Ovary (tissue), 9 donors: ENCODE measurements around the gene HS6ST2. TPM values are rescaled to one million over a fixed set of nuclear protein-coding genes. Genes with fewer than 3 reads are reported as not detected.

Source experiments
- DNase-seq, 5 donors: peaks; one replicate each; pipeline ENCODE4 v3.0.0-alpha.2; 2019 to 2020
- H3K27ac ChIP-seq, 2 donors: fragments of 200-600 bp; one replicate each; pipeline versions ENCODE4 v1.5.1 to v1.8.0; 2019 to 2022
- H3K27me3 ChIP-seq: fragments of 200-600 bp; one replicate; pipeline ENCODE4 v1.8.0; 2022
- H3K36me3 ChIP-seq: fragments of 200-600 bp; sonication (generic); one replicate; pipeline ENCODE4 v1.5.1; 2019
- H3K4me1 ChIP-seq: one replicate; pipeline ENCODE4 v1.8.1; 2013; ENCODE audit warnings: mild to moderate bottlenecking, moderate library complexity; ENCODE audit not compliant: insufficient read depth
- H3K4me3 ChIP-seq: fragments of 200-600 bp; sonication (generic); one replicate; pipeline ENCODE4 v1.5.1; 2017
- H3K9me3 ChIP-seq, 2 donors: fragments of 200-600 bp in 1 of 2; sonication (generic) in 1 of 2; one replicate each; pipeline versions ENCODE4 v1.5.1 to v1.8.1; 2013 to 2019; ENCODE audit warnings: mild to moderate bottlenecking in 1 of 2, moderate library complexity in 1 of 2
- EP300 ChIP-seq: sonication (generic); formaldehyde crosslinking; IDR thresholded peaks from one replicate; pipeline ENCODE4 v1.6.1; 2017; ENCODE audit warnings: antibody characterized with exemption
- POLR2A ChIP-seq: fragments of 450-650 bp; IDR thresholded peaks from one replicate; pipeline ENCODE4 v1.6.1; 2017; ENCODE audit warnings: antibody characterized with exemption, mild to moderate bottlenecking, moderate library complexity
- WGBS, 3 donors: extraction: QIAGEN DNeasy Blood & Tissue Kit in 1 of 3; methylation state at CpG; one replicate each; pipeline versions ENCODE4 v1.1.5 to v1.1.7; 2013 to 2017; 5-methylcytosine and 5-hydroxymethylcytosine counted together
- intact Hi-C, 4 donors: fragments of 100-400 bp; cut with DNase I; formaldehyde crosslinking; loops; one replicate each; pipeline versions ENCODE4 v1.11.0 to v1.15.1; 2022 to 2023
- polyA plus RNA-seq, 2 donors: library from polyadenylated mRNA; stranded (reverse); fragments of 200-250 nt in 1 of 2; fragments of 350-450 nt in 1 of 2; fragmentation: Illumina TruSeq in 1 of 2; extraction: RNeasy Lipid Tissue Mini Kit (QIAGEN cat#74804) in 1 of 2; gene quantifications; one replicate each; pipeline ENCODE4 v1.2.3, GENCODE V29; 2013 to 2014
- total RNA-seq, 7 donors: library from RNA; depleted of rRNA in 2 of 7; stranded (reverse); fragments of >200 nt in 2 of 7; fragmentation: NEBNext Ultra II Directional in 3 of 7; extraction: Animal tissue kit (Norgen Biotek cat#: 25700) in 3 of 7; gene quantifications; one replicate each; pipeline versions ENCODE4 v1.1.0 to v1.2.4, GENCODE V29; 2016 to 2023
- TF ChIP-seq, protein P1 (sequence below), 3 donors: fragments of 450-650 bp in 2 of 3; fragments of 200-600 bp in 1 of 3; IDR thresholded peaks; one replicate each; pipeline versions ENCODE4 v1.5.1 to v1.8.0; 2016 to 2022; ENCODE audit warnings: antibody characterized with exemption in 3 of 3, mild to moderate bottlenecking in 1 of 3
- donor health status: DM: no; HTN: no; CAD: no; lungs with moderate emphysema.
- donor health status: DM: no; HTN: no; CAD: no.
- donor health status: Bipolar disorder and iron deficiency.
- donor health status: DM: yes; HTN: yes; CAD: no.
- donor health status: DM: no; HTN: no; CAD: no.
- donor health status: DM: yes; HTN: yes; CAD: no.

Gene HS6ST2
- total and polyA plus RNA-seq, 9 donors: 5.9 to 29.0 (median 12.9) TPM

DNA sequence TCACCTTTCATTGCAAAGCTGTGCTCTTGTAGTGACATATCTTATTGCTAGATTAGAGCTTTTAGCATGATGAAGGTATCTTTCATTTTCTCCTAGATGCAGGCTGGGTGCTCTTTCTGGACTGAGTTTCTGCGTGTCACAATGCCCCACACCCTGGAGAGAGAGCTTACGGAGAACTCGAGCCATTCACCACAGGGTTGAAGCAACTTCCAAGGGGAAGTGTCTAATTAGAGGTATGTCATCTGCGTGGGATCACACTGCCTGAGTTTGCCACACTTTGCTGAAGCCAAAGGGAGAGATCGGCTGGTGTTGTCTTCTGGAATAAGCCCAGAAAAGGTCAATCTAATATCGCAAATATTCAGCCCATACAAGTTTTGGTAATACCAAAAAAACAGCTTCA is 290.3 kb downstream of the HS6ST2 start:
- TF ChIP-seq, protein P1, sequence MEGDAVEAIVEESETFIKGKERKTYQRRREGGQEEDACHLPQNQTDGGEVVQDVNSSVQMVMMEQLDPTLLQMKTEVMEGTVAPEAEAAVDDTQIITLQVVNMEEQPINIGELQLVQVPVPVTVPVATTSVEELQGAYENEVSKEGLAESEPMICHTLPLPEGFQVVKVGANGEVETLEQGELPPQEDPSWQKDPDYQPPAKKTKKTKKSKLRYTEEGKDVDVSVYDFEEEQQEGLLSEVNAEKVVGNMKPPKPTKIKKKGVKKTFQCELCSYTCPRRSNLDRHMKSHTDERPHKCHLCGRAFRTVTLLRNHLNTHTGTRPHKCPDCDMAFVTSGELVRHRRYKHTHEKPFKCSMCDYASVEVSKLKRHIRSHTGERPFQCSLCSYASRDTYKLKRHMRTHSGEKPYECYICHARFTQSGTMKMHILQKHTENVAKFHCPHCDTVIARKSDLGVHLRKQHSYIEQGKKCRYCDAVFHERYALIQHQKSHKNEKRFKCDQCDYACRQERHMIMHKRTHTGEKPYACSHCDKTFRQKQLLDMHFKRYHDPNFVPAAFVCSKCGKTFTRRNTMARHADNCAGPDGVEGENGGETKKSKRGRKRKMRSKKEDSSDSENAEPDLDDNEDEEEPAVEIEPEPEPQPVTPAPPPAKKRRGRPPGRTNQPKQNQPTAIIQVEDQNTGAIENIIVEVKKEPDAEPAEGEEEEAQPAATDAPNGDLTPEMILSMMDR (IDR thresholded peaks at IDR 0.05): no peak
- no peak for TF ChIP-seq EP300
- no peak for TF ChIP-seq POLR2A
- no peak overlapping the region for H3K4me3 ChIP-seq
- no peaks in the 10 kb centered on the region for H3K27me3 ChIP-seq
- H3K27ac ChIP-seq: no peak overlapping the region
- H3K4me1 ChIP-seq: no peaks in the 10 kb centered on the region
- no peaks in the 10 kb centered on the region for H3K36me3 ChIP-seq
- intact Hi-C loops: no loop called here
- 61 to 77% (median 68%) methylated on average over 6 of the region's 6 CpGs for WGBS, 3 donors
- H3K9me3 ChIP-seq: no peaks in the 10 kb centered on the region
- DNase-seq: no peak

DNA sequence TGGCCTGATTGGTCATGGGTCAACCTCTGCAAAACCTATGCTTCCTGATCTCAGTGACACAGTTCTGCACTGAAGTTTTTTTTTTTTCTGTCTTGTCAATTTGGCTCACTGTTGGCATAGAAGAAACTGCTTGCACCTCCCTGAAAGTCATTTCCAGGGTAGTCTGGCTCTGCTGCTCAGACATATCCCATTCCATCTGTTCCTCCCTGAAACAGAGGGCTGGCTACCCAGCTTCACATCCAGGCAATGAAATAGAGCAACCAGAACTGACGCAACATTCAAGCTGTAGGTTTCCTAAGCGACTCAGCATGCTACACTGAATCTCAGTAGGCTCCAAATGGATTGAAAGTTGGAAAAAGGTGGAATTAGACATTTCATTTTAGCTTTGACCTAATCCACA is 292.8 kb downstream of the HS6ST2 start:
- Histone ChIP-seq H3K27me3 (no peaks in the 10 kb centered on the region), H3K9me3 (no peaks in the 10 kb centered on the region), H3K4me3 (no peak overlapping the region), H3K27ac (no peak overlapping the region), H3K4me1 (no peaks in the 10 kb centered on the region), H3K36me3 (no peaks in the 10 kb centered on the region)
- intact Hi-C loops: no loop called here
- DNase-seq: no peak
- TF ChIP-seq EP300: no peak
- TF ChIP-seq, protein P1 (IDR thresholded peaks at IDR 0.05): no peak
- no peak for TF ChIP-seq POLR2A
- WGBS, 3 donors: 74 to 80% (median 78%) methylated on average over 2 of the region's 2 CpGs

DNA sequence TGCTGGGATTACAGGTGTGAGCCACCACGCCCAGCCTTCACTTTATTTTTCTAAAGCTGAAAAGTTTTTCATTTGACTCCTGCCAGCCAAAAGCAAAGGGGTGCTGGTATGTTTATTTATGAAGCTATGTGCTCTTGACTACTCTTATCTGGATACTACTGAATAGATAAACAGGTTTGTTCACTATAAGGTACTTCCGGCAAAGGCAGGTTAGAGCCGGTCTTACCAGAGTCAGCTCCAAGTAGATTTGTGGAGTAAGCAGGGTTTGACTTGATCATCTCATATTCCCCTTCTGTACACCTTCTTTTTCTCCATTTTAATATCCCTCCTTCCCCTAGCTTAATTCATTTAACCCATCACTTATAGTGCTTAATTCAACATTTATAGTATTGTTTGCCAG is 294.2 kb downstream of the HS6ST2 start:
- TF ChIP-seq EP300 (no peak), POLR2A (no peak)
- TF ChIP-seq, protein P1 (IDR thresholded peaks at IDR 0.05): no peak
- Histone ChIP-seq H3K9me3 (no peaks in the 10 kb centered on the region), H3K4me3 (no peak overlapping the region), H3K27ac (no peak overlapping the region), H3K4me1 (no peaks in the 10 kb centered on the region), H3K27me3 (no peaks in the 10 kb centered on the region), H3K36me3 (no peaks in the 10 kb centered on the region)
- no peak for DNase-seq
- intact Hi-C loops: no loop called here
- 88 to 89% (median 88%) methylated on average over 3 of the region's 3 CpGs for WGBS, 3 donors

DNA sequence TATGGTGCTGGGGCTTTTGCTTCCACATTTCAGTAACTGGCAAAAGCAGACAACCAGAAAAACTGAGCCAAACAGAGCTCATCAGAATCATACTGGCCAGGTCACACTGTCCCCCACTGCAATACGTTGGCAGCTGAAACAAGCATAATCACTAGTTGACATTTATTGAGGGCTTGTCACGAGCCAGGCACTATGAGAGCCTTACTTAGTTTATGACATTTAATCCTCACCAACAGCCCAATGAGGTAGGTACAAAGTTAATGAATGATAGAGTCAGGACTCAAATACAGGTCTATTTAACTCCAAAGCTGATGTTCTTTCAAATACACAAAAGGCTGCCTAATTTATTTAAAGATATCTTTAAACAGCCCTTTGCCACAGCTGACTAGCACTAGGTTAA is 295.6 kb downstream of the HS6ST2 start:
- TF ChIP-seq, protein P1 (IDR thresholded peaks at IDR 0.05): no peak
- TF ChIP-seq EP300: no peak
- TF ChIP-seq POLR2A: no peak
- DNase-seq: no peak
- no peaks in the 10 kb centered on the region for H3K36me3 ChIP-seq
- H3K4me3 ChIP-seq: no peak overlapping the region
- no peak overlapping the region for H3K27ac ChIP-seq
- intact Hi-C loops: no loop called here
- WGBS, 3 donors: 31 to 53% (median 40%) methylated on average over 2 of the region's 2 CpGs
- H3K9me3 ChIP-seq: no peaks in the 10 kb centered on the region
- no peaks in the 10 kb centered on the region for H3K27me3 ChIP-seq
- H3K4me1 ChIP-seq: no peaks in the 10 kb centered on the region

DNA sequence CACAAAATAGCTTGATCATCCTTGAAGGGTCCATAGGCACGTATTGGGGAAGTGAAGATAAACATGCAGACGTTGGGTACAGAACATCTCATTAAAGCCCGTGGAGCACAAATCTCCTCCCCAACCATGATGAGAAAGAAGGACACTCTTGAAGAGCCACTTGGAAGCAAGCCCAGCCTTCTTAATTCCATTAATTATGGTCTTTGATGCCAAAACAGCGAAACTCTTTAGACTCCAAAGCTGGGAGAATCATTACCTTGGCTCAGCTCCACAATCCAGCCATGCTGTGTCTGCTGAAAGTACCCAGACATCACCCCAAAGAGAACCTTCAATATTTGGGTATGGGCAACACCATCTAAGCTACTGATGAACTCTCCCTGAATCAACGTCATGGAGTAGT is 300.6 kb downstream of the HS6ST2 start:
- TF ChIP-seq, protein P1 (IDR thresholded peaks at IDR 0.05): no peak
- TF ChIP-seq POLR2A: no peak
- no peak for TF ChIP-seq EP300
- Histone ChIP-seq H3K4me3 (no peak overlapping the region), H3K9me3 (no peaks in the 10 kb centered on the region), H3K4me1 (no peaks in the 10 kb centered on the region), H3K27me3 (no peaks in the 10 kb centered on the region), H3K36me3 (no peaks in the 10 kb centered on the region), H3K27ac (no peak overlapping the region)
- intact Hi-C loops: no loop called here
- DNase-seq: no peak
- whole genome bisulfite sequencing, 3 donors: 58 to 70% (median 59%) methylated on average over 5 of the region's 5 CpGs
